Gastrocnemius medialis (tissue), 4 donors: ENCODE results near the gene LSM14A.

Experiments
- CTCF ChIP-seq, 5 experiments: fragments of 450-650 bp in 3 of 5; fragments of 200-600 bp in 2 of 5; sonication (generic) in 2 of 5; IDR thresholded peaks in 4 of 5; conservative IDR thresholded peaks in 1 of 5; 1 replicate in 4 of 5; 2 replicates in 1 of 5; pipeline ENCODE4 v1.5.1; 2016 to 2019; ENCODE audit warnings: antibody characterized with exemption in 5 of 5, mild to moderate bottlenecking in 3 of 5, moderate library complexity in 3 of 5
- POLR2A ChIP-seq, 2 donors: fragments of 450-650 bp; IDR thresholded peaks; one replicate each; pipeline ENCODE4 v1.6.1; 2017; ENCODE audit warnings: antibody characterized with exemption in 2 of 2, mild to moderate bottlenecking in 2 of 2, moderate library complexity in 2 of 2

GRCh38 chr19:34186205-34186604, 13.9 kb downstream of the LSM14A start:
- TF ChIP-seq CTCF (IDR thresholded peaks at IDR 0.05 in 4 of 5, conservative IDR thresholded peaks at IDR 0.05 in 1 of 5) (no peak), POLR2A (IDR thresholded peaks at IDR 0.05) (no peak)
